Activated CD4-positive, alpha-beta memory T cell treated with anti-CD3 and anti-CD28 coated beads, Interleukin-2, amount 10 ng/mL, durations not matched to agents 7 days and 5 days (primary cell): ENCODE results near the gene SFTPB. TPM values are rescaled to one million over a fixed set of nuclear protein-coding genes. Genes with fewer than 3 reads are reported as not detected.
"Not testable (repeated sequence)": the region's sequence is repeated elsewhere in the genome, so short reads cannot be mapped to it uniquely, and the experiment has no call there.

Source experiments
- CTCF ChIA-PET: fragments of 350-600 bp; sonication (Branson Sonifier 250); formaldehyde crosslinking; loops from one replicate; lab custom pipeline; 2021; ENCODE audit warnings: antibody characterized with exemption, inconsistent platforms; lab: Charles Lee
- POLR2A ChIA-PET: fragments of 350-600 bp; sonication (Branson Sonifier 250); formaldehyde crosslinking; loops from one replicate; lab custom pipeline; 2021; ENCODE audit warnings: antibody characterized with exemption; lab: Charles Lee
- DNase-seq: peaks from one replicate; pipeline ENCODE4 v3.0.0-alpha.2; 2020
- H3K27ac Mint-ChIP-seq: one replicate; pipeline ENCODE4 v1.8.0; 2021; ENCODE audit warnings: mild to moderate bottlenecking, mixed read lengths
- H3K27me3 Mint-ChIP-seq: one replicate; pipeline ENCODE4 v1.8.0; 2021; ENCODE audit warnings: mixed read lengths
- H3K36me3 Mint-ChIP-seq: one replicate; pipeline ENCODE4 v1.8.0; 2021; ENCODE audit warnings: low read depth, mixed read lengths
- H3K4me1 Mint-ChIP-seq: one replicate; pipeline ENCODE4 v1.8.0; 2021; ENCODE audit warnings: mixed read lengths
- H3K4me3 Mint-ChIP-seq: one replicate; pipeline ENCODE4 v1.8.0; 2021; ENCODE audit warnings: mild to moderate bottlenecking, mixed read lengths
- H3K9me3 Mint-ChIP-seq: one replicate; pipeline ENCODE4 v1.8.0; 2021; ENCODE audit warnings: mixed read lengths
- total RNA-seq, 2 experiments: library from RNA; stranded (reverse); gene quantifications; one replicate each; pipeline ENCODE4 v1.2.3, GENCODE V29; 2021

Gene SFTPB
- total RNA-seq, 2 experiments from 2014 or later: not detected

GRCh38 chr2:85619617-85620016, 48.4 kb downstream of the SFTPB start:
- no peaks in the 10 kb centered on the region for H3K27me3 Mint-ChIP-seq
- no peaks in the 10 kb centered on the region for H3K9me3 Mint-ChIP-seq
- no peak overlapping the region for H3K27ac Mint-ChIP-seq
- H3K36me3 Mint-ChIP-seq: peaks cover 52% of the 10 kb centered on the region
- H3K4me3 Mint-ChIP-seq: no peak overlapping the region
- DNase-seq: no peak
- ChIA-PET CTCF (interaction anchor here (0.6 to 4.7 kb wide), 4 partner anchors 9 to 199 kb away, joined by 3 to 36 read pairs (median 4); no protein-coding TSS in a partner anchor), POLR2A (interaction anchor here (0.8 to 1.2 kb wide), 3 partner anchors 14 to 74 kb away, joined by 3 read pairs; no protein-coding TSS in a partner anchor)
- H3K4me1 Mint-ChIP-seq: peaks cover 33% of the 10 kb centered on the region

DNA sequence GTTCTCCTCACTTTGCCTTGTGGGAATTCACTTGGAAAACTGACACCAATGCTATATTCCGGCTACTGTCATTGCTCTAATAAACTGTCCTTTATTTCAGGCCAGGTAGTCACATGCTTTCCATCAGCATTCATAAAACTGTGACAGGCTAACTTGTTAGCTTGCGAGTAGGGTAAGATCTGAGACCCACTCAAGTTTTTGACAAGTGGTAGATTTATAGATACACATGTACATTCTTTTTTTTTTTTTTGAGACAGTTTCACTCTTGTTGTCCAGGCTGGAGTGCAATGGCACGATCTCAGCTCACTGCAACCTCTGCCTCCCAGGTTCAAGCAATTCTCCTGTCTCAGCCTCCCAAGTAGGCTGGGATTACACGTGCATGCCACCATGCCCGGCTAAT, 50.3 kb downstream of the SFTPB start:
- CTCF ChIA-PET: interaction anchor here (1.7 to 2.2 kb wide), 2 partner anchors 19 to 20 kb away, joined by 6 to 8 read pairs; no protein-coding TSS in a partner anchor
- POLR2A ChIA-PET: interaction anchor here (1.2 to 4.4 kb wide), 7 partner anchors 11 to 78 kb away, joined by 3 to 41 read pairs (median 11); partner anchors contain the start of genes GGCX, MAT2A, RNF181 and TMEM150A
- H3K27me3 Mint-ChIP-seq, H3K9me3 Mint-ChIP-seq, H3K27ac Mint-ChIP-seq, DNase-seq: not testable (repeated sequence)
- H3K36me3 Mint-ChIP-seq: peaks cover 35% of the 10 kb centered on the region
- H3K4me1 Mint-ChIP-seq: peaks cover 37% of the 10 kb centered on the region
- H3K4me3 Mint-ChIP-seq: peak overlapping the region; percentile 98

- H3K9me3 Mint-ChIP-seq: no peaks in the 10 kb centered on the region
- H3K4me1 Mint-ChIP-seq: peaks cover 48% of the 10 kb centered on the region
- peak overlapping the region; percentile 94 for H3K27ac Mint-ChIP-seq
- ChIA-PET POLR2A (interaction anchor here (1.2 to 4.4 kb wide), 11 partner anchors 12 to 491 kb away, joined by 3 to 41 read pairs (median 9); partner anchors contain the start of genes ELMOD3, MAT2A, POLR1A and PTCD3), CTCF (no interaction called here)
- DNase-seq: no peak
- no peaks in the 10 kb centered on the region for H3K27me3 Mint-ChIP-seq
- H3K36me3 Mint-ChIP-seq: peaks cover 25% of the 10 kb centered on the region
- H3K4me3 Mint-ChIP-seq: peak overlapping the region; percentile 98
Measured at GRCh38 chr2:85615413-85615728, 52.6 kb downstream of the SFTPB start.

GRCh38 chr2:85614757-85615156, 53.2 kb downstream of the SFTPB start:
- POLR2A ChIA-PET: interaction anchor here (1.5 to 4.4 kb wide), 8 partner anchors 11 to 491 kb away, joined by 3 to 41 read pairs (median 13); partner anchors contain the start of genes MAT2A, POLR1A, PTCD3 and RNF181
- DNase-seq, CTCF ChIA-PET, H3K27ac Mint-ChIP-seq, H3K9me3 Mint-ChIP-seq, H3K4me3 Mint-ChIP-seq, H3K27me3 Mint-ChIP-seq: not testable (repeated sequence)
- H3K4me1 Mint-ChIP-seq: peaks cover 52% of the 10 kb centered on the region
- H3K36me3 Mint-ChIP-seq: peaks cover 28% of the 10 kb centered on the region

DNA sequence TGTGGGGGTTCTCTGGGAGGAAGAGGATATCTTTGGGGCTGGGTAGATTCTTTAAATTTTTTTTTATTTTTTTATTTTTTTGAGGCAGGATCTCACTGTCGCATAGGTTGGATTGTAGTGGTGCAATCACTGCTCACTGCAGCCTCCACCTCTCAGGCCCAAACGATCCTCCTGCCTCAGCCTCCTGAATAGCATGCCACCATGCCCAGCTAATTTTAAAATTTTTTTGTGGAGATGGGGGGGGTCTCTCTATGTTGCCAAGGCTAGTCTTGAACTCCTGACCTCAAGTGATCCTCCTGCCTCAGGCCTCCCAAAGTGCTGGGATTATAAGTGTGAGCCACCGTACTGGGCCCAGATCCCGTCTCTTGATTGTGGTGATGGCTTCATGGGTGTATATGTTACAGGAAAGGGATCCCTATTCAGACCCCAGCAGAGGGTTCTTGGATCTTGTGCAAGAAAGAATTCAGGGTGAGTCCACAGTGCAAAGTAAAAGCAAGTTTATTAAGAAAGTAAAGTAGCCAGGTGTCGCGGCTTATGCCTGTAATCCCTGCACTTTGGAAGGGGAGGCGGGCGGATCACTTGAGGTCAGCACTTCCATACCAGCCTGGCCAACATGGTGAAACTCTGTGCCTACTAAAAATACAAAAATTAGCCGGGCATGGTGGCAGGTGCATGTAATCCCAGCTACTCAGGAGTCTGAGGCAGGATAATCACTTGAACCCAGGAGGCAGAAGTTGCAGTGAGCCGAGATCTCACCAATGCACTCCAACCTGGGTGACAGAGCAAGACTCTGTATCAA, 54.1 kb downstream of the SFTPB start:
- ChIA-PET CTCF (no interaction called here), POLR2A (interaction anchor here (1.0 to 4.4 kb wide), 3 partner anchors 11 to 19 kb away, joined by 3 to 41 read pairs (median 40); partner anchors contain the start of genes RNF181 and TMEM150A)
- Mint-ChIP-seq H3K36me3 (peaks cover 27% of the 10 kb centered on the region), H3K27ac (no peak overlapping the region), H3K4me1 (peaks cover 52% of the 10 kb centered on the region), H3K27me3 (no peaks in the 10 kb centered on the region), H3K9me3 (no peaks in the 10 kb centered on the region), H3K4me3 (no peak overlapping the region)
- DNase-seq: no peak

GRCh38 chr2:85611705-85612587, 56.1 kb downstream of the SFTPB start, which contains the start of gene C2orf68:
C2orf68 (minus strand) TSS chr2:85612066; CDS start chr2:85611984, 82 bp downstream.
- ChIA-PET POLR2A (interaction anchor here (0.9 to 3.9 kb wide), 17 partner anchors 8 to 285 kb away, joined by 3 to 38 read pairs (median 4); partner anchors contain the start of genes MAT2A, RNF181, TMEM150A and VAMP5), CTCF (interaction anchor here (0.9 to 1.7 kb wide), 3 partner anchors 9 to 60 kb away, joined by 4 to 5 read pairs (median 5); partner anchors contain the start of gene TMEM150A)
- peaks cover 27% of the 10 kb centered on the region for H3K36me3 Mint-ChIP-seq
- peak; percentile 90 for DNase-seq
- H3K27ac Mint-ChIP-seq: peak within 1 kb of the TSS; percentile 86
- peak within 1 kb of the TSS; percentile 94 for H3K4me3 Mint-ChIP-seq
- no peaks in the 10 kb centered on the region for H3K9me3 Mint-ChIP-seq
- no peaks in the 10 kb centered on the region for H3K27me3 Mint-ChIP-seq
- peaks cover 46% of the 10 kb centered on the region for H3K4me1 Mint-ChIP-seq

GRCh38 chr2:85611217-85611704, 56.7 kb downstream of the SFTPB start:
- Mint-ChIP-seq H3K27me3 (no peaks in the 10 kb centered on the region), H3K36me3 (peaks cover 27% of the 10 kb centered on the region), H3K4me1 (peaks cover 44% of the 10 kb centered on the region), H3K4me3 (peak overlapping the region; percentile 94), H3K9me3 (no peaks in the 10 kb centered on the region), H3K27ac (peak overlapping the region; percentile 80)
- POLR2A ChIA-PET: interaction anchor here (0.9 to 3.9 kb wide), 16 partner anchors 8 to 284 kb away, joined by 3 to 38 read pairs (median 4); partner anchors contain the start of genes MAT2A, RNF181, TMEM150A and VAMP5
- CTCF ChIA-PET: interaction anchor here (0.9 to 1.7 kb wide), 3 partner anchors 8 to 59 kb away, joined by 4 to 5 read pairs (median 5); partner anchors contain the start of gene TMEM150A
- no peak for DNase-seq

Other genes starting within 250 kb of the SFTPB start
- gene SH2D6, start 249.5 kb downstream of the SFTPB start, total RNA-seq: 1 to 10 TPM in 1 of 2 experiments, under 1 TPM in 1; 0.43 to 1.5 TPM
- gene MAT2A, start 129.0 kb downstream of the SFTPB start, total RNA-seq: 100 to 1,000 TPM; 196 to 199 TPM
- 10 to 100 TPM; 22.5 to 22.8 TPM for gene GGCX, start 106.7 kb downstream of the SFTPB start, total RNA-seq
- gene VAMP8, start 90.6 kb downstream of the SFTPB start, total RNA-seq: 100 to 1,000 TPM; 132 to 133 TPM
- 10 to 100 TPM; 89.6 to 91.8 TPM for gene VAMP5, start 83.8 kb downstream of the SFTPB start, total RNA-seq
- gene RNF181, start 72.5 kb downstream of the SFTPB start, total RNA-seq: 100 to 1,000 TPM; 117 to 121 TPM
- 1 to 10 TPM; 1.3 to 2.0 TPM for gene TMEM150A, start 65.5 kb downstream of the SFTPB start, total RNA-seq
- gene C2orf68, start 56.1 kb downstream of the SFTPB start, total RNA-seq: 10 to 100 TPM; 48.8 to 50.9 TPM
- gene USP39, start 52.0 kb downstream of the SFTPB start, total RNA-seq: 10 to 100 TPM; 69.1 to 71.2 TPM
- 100 to 1,000 TPM; 569 to 599 TPM for gene GNLY, start 26.2 kb upstream of the SFTPB start, total RNA-seq
- under 1 TPM; 0.55 to 0.78 TPM for gene ATOH8, start 85.8 kb upstream of the SFTPB start, total RNA-seq
- gene ST3GAL5, start 220.8 kb upstream of the SFTPB start, total RNA-seq: 10 to 100 TPM; 58.3 to 67.1 TPM